PC-9 (cell line): Measurements from ENCODE around the gene C2orf78. TPM values are rescaled to one million over a fixed set of nuclear protein-coding genes. Genes with fewer than 3 reads are reported as not detected.
A peak's percentile ranks its signal among the peaks of the same experiment; 100 is the strongest.

Source experiments
- BruUV-seq: library from RNA; stranded (reverse); fragments of 400-500 nt; replicated peaks from 2 replicates; lab custom pipeline; 2021; lab: Mats Ljungman, UMichigan
- CTCF ChIA-PET: fragments of 300-600 bp; sonication (Branson Sonifier 250); formaldehyde crosslinking; loops from one replicate; lab custom pipeline; 2022; ENCODE audit warnings: antibody characterized with exemption; lab: Charles Lee
- POLR2A ChIA-PET: fragments of 300-600 bp; sonication (Branson Sonifier 250); formaldehyde crosslinking; loops from one replicate; lab custom pipeline; 2022; ENCODE audit warnings: antibody characterized with exemption; ENCODE audit not compliant: unreplicated experiment; lab: Charles Lee
- DNase-seq, 2 experiments: peaks; one replicate each; pipeline versions ENCODE4 v3.0.0 to v3.0.0-alpha.2; 2015 to 2022; ENCODE audit warnings: mixed read lengths in 1 of 2
- H2AFZ ChIP-seq: fragments of 200-600 bp; sonication (generic); 2 replicates; pipeline ENCODE4 v1.8.1; 2017; ENCODE audit warnings: antibody characterized with exemption
- H3F3A ChIP-seq: fragments of 200-600 bp; sonication (generic); 2 replicates; pipeline ENCODE4 v1.8.1; 2017; ENCODE audit warnings: antibody characterized with exemption, mild to moderate bottlenecking, low read depth; ENCODE audit not compliant: insufficient read depth
- H3K27ac ChIP-seq: fragments of 200-600 bp; sonication (generic); 2 replicates; pipeline ENCODE4 v1.6.1; 2016; ENCODE audit warnings: mixed run types
- H3K27me3 ChIP-seq: fragments of 200-600 bp; sonication (generic); 2 replicates; pipeline ENCODE4 v1.6.1; 2016; ENCODE audit warnings: low read depth, mixed run types; ENCODE audit not compliant: insufficient read depth
- H3K36me3 ChIP-seq: fragments of 200-600 bp; sonication (generic); 2 replicates; pipeline ENCODE4 v1.6.1; 2016; ENCODE audit warnings: low read depth, mixed run types
- H3K4me1 ChIP-seq: fragments of 200-600 bp; sonication (generic); replicated peaks from 2 replicates; pipeline ENCODE4 v1.6.1; 2016; ENCODE audit warnings: mixed run types; ENCODE audit not compliant: insufficient read depth
- H3K4me2 ChIP-seq: fragments of 200-600 bp; sonication (generic); 2 replicates; pipeline ENCODE4 v1.6.1; 2017; ENCODE audit warnings: mixed run types
- H3K4me3 ChIP-seq: fragments of 200-600 bp; sonication (generic); 2 replicates; pipeline ENCODE4 v1.6.1; 2016; ENCODE audit warnings: mixed run types
- H3K79me2 ChIP-seq: fragments of 200-600 bp; sonication (generic); 2 replicates; pipeline ENCODE4 v1.6.1; 2017; ENCODE audit warnings: low read depth, mixed run types
- H3K9me2 ChIP-seq: fragments of 200-600 bp; sonication (generic); 2 replicates; pipeline ENCODE4 v1.8.1; 2017; ENCODE audit warnings: mild to moderate bottlenecking; ENCODE audit not compliant: insufficient read depth
- H3K9me3 ChIP-seq: fragments of 200-600 bp; sonication (generic); 2 replicates; pipeline ENCODE4 v1.8.1; 2016; ENCODE audit warnings: low read depth; ENCODE audit not compliant: insufficient read depth
- H4K20me1 ChIP-seq: fragments of 200-600 bp; sonication (generic); 2 replicates; pipeline ENCODE4 v1.8.1; 2017; ENCODE audit not compliant: insufficient read depth
- EZH2 ChIP-seq: fragments of 200-600 bp; sonication (generic); IDR thresholded peaks from 2 replicates; pipeline ENCODE4 v1.8.0; 2017; ENCODE audit warnings: antibody characterized with exemption, low read depth
- intact Hi-C: fragments of 100-400 bp; cut with micrococcal nuclease; formaldehyde crosslinking; loops from one replicate; pipeline ENCODE4 v1.10.0; 2022; ENCODE audit not compliant: unreplicated experiment
- total RNA-seq: library from RNA; stranded (reverse); gene quantifications from 2 replicates; pipeline ENCODE4 v1.2.3, GENCODE V29; 2021
- TF ChIP-seq, protein P1 (sequence below): fragments of 200-600 bp; sonication (generic); conservative IDR thresholded peaks from 2 replicates; pipeline ENCODE4 v1.6.1; 2017; ENCODE audit warnings: mixed run types, antibody characterized with exemption, mild to moderate bottlenecking, moderate library complexity

The C2orf78 gene
- total RNA-seq, 1 experiment from 2014 or later = not detected

DNA sequence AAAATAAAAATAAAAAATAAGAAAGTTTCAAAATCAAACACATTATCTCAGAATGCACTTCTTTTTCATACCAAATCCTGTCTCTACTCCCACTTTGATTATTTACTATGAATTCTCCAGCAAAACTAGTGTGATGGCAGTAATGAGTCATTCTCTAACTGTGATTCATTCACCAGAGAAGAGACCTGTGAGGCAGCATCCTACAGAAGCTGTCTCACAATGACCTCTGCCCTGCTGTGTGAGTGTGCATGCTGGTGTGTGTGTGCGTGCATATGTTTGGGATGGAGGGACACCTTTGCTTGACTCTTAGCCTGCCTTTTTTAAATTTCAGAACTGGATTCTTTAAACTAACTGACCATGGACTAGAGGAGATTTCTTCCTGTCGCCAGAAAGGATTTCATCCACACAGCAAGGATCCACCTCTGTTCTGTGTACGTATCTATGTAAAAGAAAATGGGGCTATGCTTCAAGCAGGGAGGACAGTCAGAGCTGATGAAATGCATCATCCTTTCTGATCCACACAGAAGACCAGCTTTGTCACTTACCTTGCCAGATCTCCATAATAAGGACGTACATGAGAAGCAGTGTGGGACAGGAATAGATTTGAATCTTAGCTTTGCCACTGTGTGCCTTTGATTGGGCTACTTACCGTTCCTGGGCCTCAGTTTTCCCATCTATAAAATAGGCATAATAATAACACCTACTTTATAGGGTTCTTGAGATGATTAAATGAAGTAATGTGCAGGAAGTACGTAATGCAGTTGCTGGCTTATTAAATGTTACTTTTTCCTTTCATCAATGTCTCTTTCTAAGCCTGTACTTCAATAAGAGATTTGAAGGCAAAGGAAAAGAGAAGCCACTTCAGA is 76.0 kb downstream of the C2orf78 start:
- POLR2A ChIA-PET = no interaction called here

DNA sequence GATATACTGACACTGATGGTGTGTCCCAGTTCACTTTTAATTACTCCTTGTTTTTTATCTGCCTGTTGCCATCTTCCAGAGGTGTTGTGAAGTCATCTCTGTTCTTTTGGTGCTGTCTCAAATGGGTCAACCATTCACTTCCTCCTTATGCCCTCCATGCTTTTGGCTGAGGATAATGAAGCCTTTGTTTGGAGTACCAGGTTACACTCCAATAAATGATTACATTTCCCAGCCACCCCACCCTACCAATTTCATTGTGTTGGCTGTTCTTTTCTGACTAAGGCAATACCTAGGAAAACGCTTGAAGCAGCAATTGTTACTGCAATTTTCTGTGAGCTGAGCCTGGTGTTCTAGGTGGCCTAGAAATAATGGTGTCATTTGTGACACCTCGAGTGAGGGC is 79.0 kb downstream of the C2orf78 start:
- no peaks in the 10 kb centered on the region for H3K9me2 ChIP-seq
- no peaks in the 10 kb centered on the region for H3K79me2 ChIP-seq
- ChIA-PET POLR2A (no interaction called here), CTCF (no interaction called here)
- peaks cover 47% of the 10 kb centered on the region for H3K36me3 ChIP-seq
- H3K4me2 ChIP-seq = no peak overlapping the region
- no peak overlapping the region for H3K4me3 ChIP-seq
- no TSS peak for BruUV-seq
- peaks cover 12% of the 10 kb centered on the region; the same call in 1 of the 2 replicates for H3F3A ChIP-seq
- no peak overlapping the region for H2AFZ ChIP-seq
- H3K9me3 ChIP-seq = no peaks in the 10 kb centered on the region
- H3K27me3 ChIP-seq = no peaks in the 10 kb centered on the region
- DNase-seq = no peak
- intact Hi-C loops = no loop called here
- no peak overlapping the region for H3K27ac ChIP-seq
- no peaks in the 10 kb centered on the region for H4K20me1 ChIP-seq
- H3K4me1 ChIP-seq = 0 out of 2 replicates have a peak, but pooled peaks cover 10% of the 10 kb centered on the region
- no peak for TF ChIP-seq EZH2
- TF ChIP-seq, protein P1, sequence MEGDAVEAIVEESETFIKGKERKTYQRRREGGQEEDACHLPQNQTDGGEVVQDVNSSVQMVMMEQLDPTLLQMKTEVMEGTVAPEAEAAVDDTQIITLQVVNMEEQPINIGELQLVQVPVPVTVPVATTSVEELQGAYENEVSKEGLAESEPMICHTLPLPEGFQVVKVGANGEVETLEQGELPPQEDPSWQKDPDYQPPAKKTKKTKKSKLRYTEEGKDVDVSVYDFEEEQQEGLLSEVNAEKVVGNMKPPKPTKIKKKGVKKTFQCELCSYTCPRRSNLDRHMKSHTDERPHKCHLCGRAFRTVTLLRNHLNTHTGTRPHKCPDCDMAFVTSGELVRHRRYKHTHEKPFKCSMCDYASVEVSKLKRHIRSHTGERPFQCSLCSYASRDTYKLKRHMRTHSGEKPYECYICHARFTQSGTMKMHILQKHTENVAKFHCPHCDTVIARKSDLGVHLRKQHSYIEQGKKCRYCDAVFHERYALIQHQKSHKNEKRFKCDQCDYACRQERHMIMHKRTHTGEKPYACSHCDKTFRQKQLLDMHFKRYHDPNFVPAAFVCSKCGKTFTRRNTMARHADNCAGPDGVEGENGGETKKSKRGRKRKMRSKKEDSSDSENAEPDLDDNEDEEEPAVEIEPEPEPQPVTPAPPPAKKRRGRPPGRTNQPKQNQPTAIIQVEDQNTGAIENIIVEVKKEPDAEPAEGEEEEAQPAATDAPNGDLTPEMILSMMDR = no peak

More for the DNA sequence above, 76.0 kb downstream of the C2orf78 start:
- CTCF ChIA-PET = no interaction called here
- Histone ChIP-seq H3K27me3 (no peaks in the 10 kb centered on the region), H3K27ac (no peak overlapping the region), H4K20me1 (no peaks in the 10 kb centered on the region), H3K4me3 (no peak overlapping the region), H3F3A (peaks cover 12% of the 10 kb centered on the region; the same call in 1 of the 2 replicates), H3K4me1 (0 out of 2 replicates have a peak, but pooled peaks cover 10% of the 10 kb centered on the region), H3K79me2 (no peaks in the 10 kb centered on the region), H2AFZ (no peak overlapping the region), H3K9me2 (no peaks in the 10 kb centered on the region), H3K9me3 (no peaks in the 10 kb centered on the region), H3K4me2 (no peak overlapping the region), H3K36me3 (peaks cover 37% of the 10 kb centered on the region)
- no peak for TF ChIP-seq EZH2
- TF ChIP-seq, protein P1 = no peak
- no TSS peak for BruUV-seq
- intact Hi-C loops = no loop called here
- DNase-seq = peak in 1 of 2 experiments; percentile 63

Other genes starting within 250 kb of the C2orf78 start
- gene NAT8, start 141.8 kb upstream of the C2orf78 start, total RNA-seq = not detected in 2 replicates
- 20.4 and 33.8 TPM in 2 replicates for gene TPRKB, start 46.8 kb upstream of the C2orf78 start, total RNA-seq
- 18.8 and 24.1 TPM in 2 replicates for gene DUSP11, start 4.1 kb upstream of the C2orf78 start, total RNA-seq
- 42.9 and 52.2 TPM in 2 replicates for gene STAMBP, start 44.8 kb downstream of the C2orf78 start, total RNA-seq
- gene ACTG2, start 108.8 kb downstream of the C2orf78 start, total RNA-seq = not detected in 2 replicates
- gene DGUOK, start 142.7 kb downstream of the C2orf78 start, total RNA-seq = 72.3 and 78.7 TPM in 2 replicates
- 17.1 and 19.1 TPM in 2 replicates for gene TET3, start 200.7 kb downstream of the C2orf78 start, total RNA-seq